C1 segment of cervical spinal cord (tissue), 14 donors: ENCODE data around the gene GRB10.
"Not testable (repeated sequence)": the region's sequence is repeated elsewhere in the genome, so short reads cannot be mapped to it uniquely, and the experiment has no call there.

Experiments used
- DNase-seq, 14 donors: peaks; one replicate each; lab custom pipeline; 2025; lab: John Stamatoyannopoulos, UW

The GRB10 gene

GRCh38 chr7:50584793-50585408, 197.8 kb downstream of the GRB10 start:
- DNase-seq = no peak

- DNase-seq = no peak
Measured at GRCh38 chr7:50584386-50584785, 198.3 kb downstream of the GRB10 start.

- DNase-seq = not testable (repeated sequence)
Measured at GRCh38 chr7:50583295-50583694, 199.4 kb downstream of the GRB10 start.

- DNase-seq = not testable (repeated sequence)
Measured at GRCh38 chr7:50582271-50582670, 200.4 kb downstream of the GRB10 start.

GRCh38 chr7:50580666-50581065, 202.0 kb downstream of the GRB10 start:
- DNase-seq = not testable (repeated sequence)

GRCh38 chr7:50580057-50580456, 202.6 kb downstream of the GRB10 start:
- no peak for DNase-seq

GRCh38 chr7:50578105-50578504, 204.6 kb downstream of the GRB10 start:
- DNase-seq = not testable (repeated sequence)

- no peak for DNase-seq
Measured at GRCh38 chr7:50577569-50577968, 205.1 kb downstream of the GRB10 start.

GRCh38 chr7:50576388-50576787, 206.3 kb downstream of the GRB10 start:
- not testable (repeated sequence) for DNase-seq

GRCh38 chr7:50567715-50568261, 214.9 kb downstream of the GRB10 start:
- DNase-seq = no peak

- DNase-seq = no peak
Measured at GRCh38 chr7:50565977-50566376, 216.7 kb downstream of the GRB10 start.

GRCh38 chr7:50565559-50565916, 217.2 kb downstream of the GRB10 start:
- DNase-seq = no peak

- DNase-seq = no peak
Measured at GRCh38 chr7:50564640-50565558, 217.8 kb downstream of the GRB10 start, which contains the start of gene DDC. DDC (minus strand) TSS chr7:50565405; CDS start chr7:50544085, 21,320 bp downstream.

- no peak for DNase-seq
Measured at GRCh38 chr7:50564171-50564570, 218.5 kb downstream of the GRB10 start.

GRCh38 chr7:50562136-50562535, 220.6 kb downstream of the GRB10 start:
- no peak for DNase-seq

GRCh38 chr7:50560865-50561351, 221.8 kb downstream of the GRB10 start:
- DNase-seq = no peak

GRCh38 chr7:50559881-50560280, 222.8 kb downstream of the GRB10 start:
- no peak for DNase-seq

- no peak for DNase-seq
Measured at GRCh38 chr7:50558294-50559053, 224.2 kb downstream of the GRB10 start.

- DNase-seq = no peak
Measured at GRCh38 chr7:50557099-50557498, 225.6 kb downstream of the GRB10 start.

GRCh38 chr7:50556247-50556991, 226.3 kb downstream of the GRB10 start:
- no peak for DNase-seq

- no peak for DNase-seq
Measured at GRCh38 chr7:50555594-50556140, 227.0 kb downstream of the GRB10 start.
